GM12801 (cell line): ENCODE data around the gene IL13.

Experiments used
- TF ChIP-seq, protein P1 (sequence below): IDR thresholded peaks from one replicate; pipeline ENCODE4 v1.5.1; 2011; ENCODE audit warnings: control low read depth; ENCODE audit not compliant: insufficient read length; ENCODE audit errors: extremely low read depth

Gene IL13

DNA sequence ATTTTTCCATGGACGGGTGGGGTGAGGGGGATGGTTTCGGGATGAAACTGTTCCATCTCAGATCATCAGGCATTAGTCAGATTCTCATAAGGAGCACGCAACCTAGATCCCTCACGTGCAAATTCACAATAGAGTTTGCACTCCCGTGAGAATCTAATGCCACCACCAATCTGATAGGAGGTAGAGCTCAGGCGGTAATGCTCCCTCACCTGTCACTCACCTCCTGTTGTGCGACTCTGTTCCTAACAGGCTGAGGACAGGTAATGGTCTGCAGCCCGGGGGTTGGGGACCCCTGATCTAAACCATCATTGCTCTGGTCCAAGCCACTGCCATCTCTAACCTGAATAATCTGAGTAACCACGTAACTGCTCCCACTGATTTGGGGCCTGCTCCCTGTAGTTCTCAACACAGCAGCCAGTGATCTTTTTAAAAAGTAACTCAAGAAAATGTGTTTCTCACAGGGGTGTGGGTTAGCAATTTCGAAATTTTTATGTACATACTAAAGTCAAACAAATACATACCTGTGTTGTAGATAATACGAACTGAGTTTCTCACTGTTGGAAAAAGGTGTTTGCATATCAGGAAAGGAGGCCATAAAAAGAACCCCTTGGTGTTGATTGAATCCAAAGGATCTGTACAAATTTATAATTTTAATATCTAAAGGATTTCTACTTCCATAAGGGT is 11.2 kb upstream of the IL13 start:
- TF ChIP-seq, protein P1, sequence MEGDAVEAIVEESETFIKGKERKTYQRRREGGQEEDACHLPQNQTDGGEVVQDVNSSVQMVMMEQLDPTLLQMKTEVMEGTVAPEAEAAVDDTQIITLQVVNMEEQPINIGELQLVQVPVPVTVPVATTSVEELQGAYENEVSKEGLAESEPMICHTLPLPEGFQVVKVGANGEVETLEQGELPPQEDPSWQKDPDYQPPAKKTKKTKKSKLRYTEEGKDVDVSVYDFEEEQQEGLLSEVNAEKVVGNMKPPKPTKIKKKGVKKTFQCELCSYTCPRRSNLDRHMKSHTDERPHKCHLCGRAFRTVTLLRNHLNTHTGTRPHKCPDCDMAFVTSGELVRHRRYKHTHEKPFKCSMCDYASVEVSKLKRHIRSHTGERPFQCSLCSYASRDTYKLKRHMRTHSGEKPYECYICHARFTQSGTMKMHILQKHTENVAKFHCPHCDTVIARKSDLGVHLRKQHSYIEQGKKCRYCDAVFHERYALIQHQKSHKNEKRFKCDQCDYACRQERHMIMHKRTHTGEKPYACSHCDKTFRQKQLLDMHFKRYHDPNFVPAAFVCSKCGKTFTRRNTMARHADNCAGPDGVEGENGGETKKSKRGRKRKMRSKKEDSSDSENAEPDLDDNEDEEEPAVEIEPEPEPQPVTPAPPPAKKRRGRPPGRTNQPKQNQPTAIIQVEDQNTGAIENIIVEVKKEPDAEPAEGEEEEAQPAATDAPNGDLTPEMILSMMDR: no peak

GRCh38 chr5:132647473-132647872 is 10.5 kb upstream of the IL13 start:
- TF ChIP-seq, protein P1: no peak

- TF ChIP-seq, protein P1: no peak
Observed at GRCh38 chr5:132648355-132648754, 9.6 kb upstream of the IL13 start.

GRCh38 chr5:132651838-132652469 is 6.0 kb upstream of the IL13 start:
- TF ChIP-seq, protein P1: no peak

DNA sequence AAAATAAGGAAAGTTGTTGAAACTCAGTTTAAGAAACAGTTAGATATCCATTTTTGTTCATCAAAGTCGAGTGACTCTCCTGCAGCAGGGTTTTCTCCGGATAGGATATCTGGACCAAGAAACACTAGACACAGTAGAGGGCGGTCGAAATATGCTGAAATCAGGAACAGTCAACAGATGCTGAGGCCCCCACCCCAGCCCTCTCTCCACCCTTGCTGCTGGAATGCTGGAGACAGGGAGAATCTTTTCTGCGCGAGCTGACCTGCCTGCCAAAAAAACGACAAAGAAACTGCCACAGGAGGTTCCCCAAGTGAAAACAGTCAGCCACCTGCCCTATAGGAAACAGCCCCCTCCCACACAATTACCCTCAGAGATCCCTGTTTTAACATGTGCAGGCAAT is 4.3 kb upstream of the IL13 start:
- TF ChIP-seq, protein P1: no peak

- TF ChIP-seq, protein P1: no peak
Observed at GRCh38 chr5:132655821-132656773, 1.9 kb upstream of the IL13 start.

- TF ChIP-seq, protein P1: no peak
Observed at GRCh38 chr5:132656774-132657355, 1.1 kb upstream of the IL13 start.
